GM23338 (cell line): ENCODE measurements around the gene MICAL3. TPM values are rescaled to one million over a fixed set of nuclear protein-coding genes. Genes with fewer than 3 reads are reported as not detected.

Source experiments
- ATAC-seq: fragments of 200-7000 bp; cut with Tn5 transposase; 3 replicates; pipeline ENCODE4 v1.9.1; 2020
- DNase-seq: peaks from one replicate; pipeline ENCODE4 v3.0.0-alpha.2; 2015; ENCODE audit warnings: low spot score
- H2AFZ ChIP-seq: fragments of 200-600 bp; sonication (generic); 2 replicates; pipeline ENCODE4 v1.8.0; 2016; ENCODE audit warnings: antibody characterized with exemption, mild to moderate bottlenecking, moderate library complexity
- H3F3A ChIP-seq: fragments of 200-600 bp; sonication (generic); replicated peaks from 2 replicates; pipeline ENCODE4 v1.8.0; 2017; ENCODE audit warnings: antibody characterized with exemption, mixed run types, low read depth
- H3K27ac ChIP-seq: fragments of 200-600 bp; sonication (generic); 2 replicates; pipeline ENCODE4 v1.6.1; 2016; ENCODE audit warnings: low read depth
- H3K27me3 ChIP-seq: fragments of 200-600 bp; sonication (generic); 2 replicates; pipeline ENCODE4 v1.8.0; 2016; ENCODE audit warnings: mild to moderate bottlenecking, mixed run types, moderate library complexity; ENCODE audit not compliant: insufficient read depth
- H3K36me3 ChIP-seq: fragments of 200-600 bp; sonication (generic); 2 replicates; pipeline ENCODE4 v1.8.0; 2016; ENCODE audit warnings: mild to moderate bottlenecking; ENCODE audit not compliant: insufficient read depth
- H3K4me1 ChIP-seq: fragments of 200-600 bp; sonication (generic); 2 replicates; pipeline ENCODE4 v1.8.0; 2016; ENCODE audit warnings: mild to moderate bottlenecking, moderate library complexity; ENCODE audit not compliant: insufficient read depth
- H3K4me2 ChIP-seq: fragments of 200-600 bp; sonication (generic); 2 replicates; pipeline ENCODE4 v1.7.1; 2017; ENCODE audit warnings: mixed run types
- H3K4me3 ChIP-seq: fragments of 200-600 bp; sonication (generic); 2 replicates; pipeline ENCODE4 v1.6.1; 2016; ENCODE audit warnings: mixed run types
- H3K79me2 ChIP-seq: fragments of 200-600 bp; sonication (generic); replicated peaks from 2 replicates; pipeline ENCODE4 v1.8.0; 2017; ENCODE audit warnings: mild to moderate bottlenecking; ENCODE audit not compliant: insufficient read depth
- H3K9me2 ChIP-seq: fragments of 200-600 bp; sonication (generic); 2 replicates; pipeline ENCODE4 v1.8.0; 2017; ENCODE audit not compliant: insufficient read depth
- H4K20me1 ChIP-seq: fragments of 200-600 bp; sonication (generic); replicated peaks from 2 replicates; pipeline ENCODE4 v1.8.0; 2017; ENCODE audit warnings: mild to moderate bottlenecking; ENCODE audit not compliant: insufficient read depth
- H3K27ac Mint-ChIP-seq: 2 replicates; pipeline ENCODE4 v1.8.0; 2020; ENCODE audit warnings: inconsistent platforms, mild to moderate bottlenecking, moderate library complexity, mixed read lengths
- H3K27me3 Mint-ChIP-seq: 3 replicates; pipeline ENCODE4 v1.8.0; 2022; ENCODE audit warnings: low read depth, mild to moderate bottlenecking, moderate library complexity, mixed read lengths, inconsistent platforms; ENCODE audit not compliant: insufficient read depth, poor library complexity
- H3K36me3 Mint-ChIP-seq: 3 replicates; pipeline ENCODE4 v1.8.0; 2021; ENCODE audit warnings: low read depth, mild to moderate bottlenecking, inconsistent platforms, moderate library complexity, mixed read lengths
- H3K4me1 Mint-ChIP-seq: 3 replicates; pipeline ENCODE4 v1.8.0; 2020; ENCODE audit warnings: mild to moderate bottlenecking, inconsistent platforms, mixed read lengths
- H3K4me3 Mint-ChIP-seq: 3 replicates; pipeline ENCODE4 v1.8.0; 2021; ENCODE audit warnings: moderate library complexity, mild to moderate bottlenecking, inconsistent platforms, mixed read lengths
- H3K9me3 Mint-ChIP-seq: 3 replicates; pipeline ENCODE4 v1.8.0; 2020; ENCODE audit warnings: moderate library complexity, mild to moderate bottlenecking, inconsistent platforms, mixed read lengths
- ETS1 ChIP-seq: IDR thresholded peaks from 2 replicates; pipeline ENCODE4 v1.6.1; 2016; ENCODE audit warnings: antibody characterized with exemption
- EZH2 ChIP-seq: fragments of 200-600 bp; sonication (generic); IDR thresholded peaks from one replicate; pipeline ENCODE4 v1.8.0; 2017; ENCODE audit warnings: antibody characterized with exemption, mild to moderate bottlenecking, low read depth; ENCODE audit not compliant: unreplicated experiment
- NANOG ChIP-seq: IDR thresholded peaks from 2 replicates; pipeline ENCODE4 v1.6.1; 2016; ENCODE audit warnings: antibody characterized with exemption, borderline replicate concordance
- ZNF462 ChIP-seq: fragments of 250-450 bp; sonication (Bioruptor Pico); IDR thresholded peaks from 2 replicates; pipeline ENCODE4 v1.5.0; 2020; ENCODE audit warnings: mild to moderate bottlenecking, moderate library complexity
- polyA plus RNA-seq: library from polyadenylated mRNA; unstranded; fragments of >200 nt; fragmentation: Nextera tagmentation; extraction: Ambion mirVana; gene quantifications from 2 replicates; pipeline ENCODE4 v1.2.1, GENCODE V29; 2016
- total RNA-seq: library from RNA; depleted of rRNA; stranded (reverse); fragments of >200 nt; shearing (Covaris generic); gene quantifications from 2 replicates; pipeline ENCODE4 v1.2.3, GENCODE V29; 2014

Gene MICAL3
- total and polyA plus RNA-seq, 2 experiments from 2014 or later: 10.1 to 33.9 TPM

GRCh38 chr22:17769013-17769715 is 255.2 kb downstream of the MICAL3 start:
- ATAC-seq: no peak
- peaks cover 84% of the 10 kb centered on the region for H3K79me2 ChIP-seq
- no peak for DNase-seq

More at GRCh38 chr22:17769013-17769715, 255.2 kb downstream of the MICAL3 start:
- peaks cover 21% of the 10 kb centered on the region for H3K4me1 Mint-ChIP-seq
- H2AFZ ChIP-seq: no peak overlapping the region
- H3K4me1 ChIP-seq: peaks cover 14% of the 10 kb centered on the region
- no peaks in the 10 kb centered on the region for H3K36me3 ChIP-seq
- no peaks in the 10 kb centered on the region for H3K9me2 ChIP-seq
- no peak overlapping the region for H3K4me3 Mint-ChIP-seq
- H3F3A ChIP-seq: 0 out of 2 replicates have a peak, but pooled peaks cover 3% of the 10 kb centered on the region
- H3K27me3 ChIP-seq: no peaks in the 10 kb centered on the region
- H3K9me3 Mint-ChIP-seq: no peaks in the 10 kb centered on the region; the same call in 2 of the 3 replicates
- H3K4me3 ChIP-seq: no peak overlapping the region
- no peak overlapping the region for H3K27ac ChIP-seq
- H3K4me2 ChIP-seq: no peak overlapping the region
- H3K27ac Mint-ChIP-seq: no peak overlapping the region
- H4K20me1 ChIP-seq: no peaks in the 10 kb centered on the region; the same call in 1 of the 2 replicates
- TF ChIP-seq NANOG: no peak
- no peak for TF ChIP-seq ETS1
- no peak for TF ChIP-seq EZH2
- TF ChIP-seq ZNF462 (CRISPR knock-in tag): no peak
- H3K36me3 Mint-ChIP-seq: no peaks in the 10 kb centered on the region; the same call in 2 of the 3 replicates
- H3K27me3 Mint-ChIP-seq: peaks cover 11% of the 10 kb centered on the region
